ENCODE measurements around the gene LRRC72. TPM values are rescaled to one million over a fixed set of nuclear protein-coding genes. Genes with fewer than 3 reads are reported as not detected.

Gene LRRC72
- total RNA-seq, 1 experiment from 2014 or later: not detected

DNA sequence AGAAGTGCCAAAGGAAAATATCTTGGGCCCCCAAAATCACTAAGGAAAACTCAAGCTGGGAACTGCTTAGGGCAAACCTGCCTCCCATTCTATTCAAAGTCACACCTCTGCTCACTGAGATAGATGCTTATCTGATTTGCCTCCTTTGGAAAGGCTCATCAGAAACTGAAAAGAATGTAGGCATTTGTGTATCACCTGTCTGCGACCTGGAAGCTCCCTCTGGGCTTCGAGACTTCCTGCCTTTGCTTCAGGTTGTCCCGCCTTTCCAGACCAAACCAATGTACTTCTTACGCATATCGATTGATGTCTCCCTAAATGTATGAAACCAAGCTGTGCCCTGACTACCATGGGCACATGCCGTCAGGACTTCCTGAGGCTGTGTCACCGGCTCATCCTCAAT lies 14.5 kb upstream of the LRRC72 start:
- no peak overlapping the region for H3K4me3 ChIP-seq (ENCODE audit: low read depth in 2 of 2, low read length in 2 of 2)
- ChIA-PET CTCF (interaction anchor here (0.6 kb wide), 1 partner anchor 11 kb away, joined by 5 read pairs; no protein-coding TSS in a partner anchor), POLR2A (no interaction called here)
- H3K9me3 ChIP-seq (ENCODE audit: control insufficient read depth, insufficient read depth, low read depth, low read length): no peaks in the 10 kb centered on the region
- H3K4me1 ChIP-seq (ENCODE audit: control insufficient read depth, insufficient read depth, low read length): no peaks in the 10 kb centered on the region
- ATAC-seq (no peak), DNase-seq (ENCODE audit: low read depth, low spot score) (no peak)
- intact Hi-C loops (cut with micrococcal nuclease; ENCODE audit: unreplicated experiment): no loop called here
- no peak overlapping the region for H3K27ac ChIP-seq (ENCODE audit: low read length)
- in situ Hi-C loops (cut with HindIII; ENCODE audit: low pct_unique_long_range_greater_than_20kb, low sequenced_read_pairs): no loop called here
- TF ChIP-seq REST (IDR thresholded peaks at IDR 0.05; ENCODE audit: insufficient read depth in 1 of 2, low read depth in 2 of 2, low read length in 1 of 2) (no peak), POLR2AphosphoS5 (IDR thresholded peaks at IDR 0.05; ENCODE audit: low read depth, low read length) (no peak), TCF7L2 (IDR thresholded peaks at IDR 0.05; ENCODE audit: low read depth, low read length) (no peak), SIN3A (IDR thresholded peaks at IDR 0.05; ENCODE audit: borderline replicate concordance, insufficient read depth, low read depth, low read length) (no peak)
- BruUV-seq (replicated peaks): no TSS peak
- no peaks in the 10 kb centered on the region for H3K36me3 ChIP-seq (ENCODE audit: control insufficient read depth, insufficient read depth, low read length)
- no peaks in the 10 kb centered on the region for H3K27me3 ChIP-seq (ENCODE audit: control insufficient read depth, insufficient read depth, low read length)

DNA sequence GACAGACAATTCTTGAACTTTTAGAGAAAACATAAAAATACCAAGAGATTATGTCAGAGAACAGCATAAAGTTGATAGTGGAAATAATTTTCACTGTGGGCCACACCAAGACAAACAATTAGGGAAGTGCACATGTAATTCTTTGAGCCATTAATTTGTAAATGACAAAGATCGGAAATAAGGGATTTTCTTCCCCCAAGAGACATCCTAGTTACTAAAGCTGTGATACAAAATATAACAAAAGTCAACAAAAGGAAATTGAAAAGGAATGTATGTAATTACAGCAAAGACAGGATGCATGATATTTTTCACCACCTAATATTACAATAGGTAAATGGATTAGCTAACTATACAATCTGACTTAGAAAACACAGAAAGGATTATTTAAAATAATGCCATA lies 12.4 kb upstream of the LRRC72 start:
- BruUV-seq (replicated peaks): no TSS peak
- intact Hi-C loops (cut with micrococcal nuclease; ENCODE audit: unreplicated experiment) (no loop called here), in situ Hi-C loops (cut with HindIII; ENCODE audit: low pct_unique_long_range_greater_than_20kb, low sequenced_read_pairs) (no loop called here)
- H3K4me3 ChIP-seq (ENCODE audit: low read depth in 2 of 2, low read length in 2 of 2): no peak overlapping the region
- 0 out of 2 replicates have a peak, but pooled peaks cover 2% of the 10 kb centered on the region for H3K27me3 ChIP-seq (ENCODE audit: control insufficient read depth, insufficient read depth, low read length)
- H3K36me3 ChIP-seq (ENCODE audit: control insufficient read depth, insufficient read depth, low read length): no peaks in the 10 kb centered on the region
- ChIA-PET CTCF (no interaction called here), POLR2A (interaction anchor here (0.6 kb wide), 1 partner anchor 13 kb away, joined by 3 read pairs; no protein-coding TSS in a partner anchor)
- DNase-seq (ENCODE audit: low read depth, low spot score) (no peak), ATAC-seq (no peak)
- no peaks in the 10 kb centered on the region for H3K4me1 ChIP-seq (ENCODE audit: control insufficient read depth, insufficient read depth, low read length)
- H3K27ac ChIP-seq (ENCODE audit: low read length): no peak overlapping the region
- no peaks in the 10 kb centered on the region for H3K9me3 ChIP-seq (ENCODE audit: control insufficient read depth, insufficient read depth, low read depth, low read length)
- no peak for TF ChIP-seq TCF7L2 (IDR thresholded peaks at IDR 0.05; ENCODE audit: low read depth, low read length)
- no peak for TF ChIP-seq POLR2AphosphoS5 (IDR thresholded peaks at IDR 0.05; ENCODE audit: low read depth, low read length)
- TF ChIP-seq CTCF (IDR thresholded peaks at IDR 0.05): no peak
- no peak for TF ChIP-seq SIN3A (IDR thresholded peaks at IDR 0.05; ENCODE audit: borderline replicate concordance, insufficient read depth, low read depth, low read length)
- TF ChIP-seq REST (IDR thresholded peaks at IDR 0.05; ENCODE audit: insufficient read depth in 1 of 2, low read depth in 2 of 2, low read length in 1 of 2): no peak
